Activated CD8-positive, alpha-beta memory T cell treated with anti-CD3 and anti-CD28 coated beads, Interleukin-2, amount 50 U/mL, for 1 hour (primary cell): ENCODE results near the gene METTL4.
"Not testable (repeated sequence)": the region's sequence is repeated elsewhere in the genome, so short reads cannot be mapped to it uniquely, and the experiment has no call there.

ENCODE experiments used
- DNase-seq: peaks from one replicate; pipeline ENCODE4 v3.0.0-alpha.2; 2020; ENCODE audit errors: extremely low read depth

The METTL4 gene

DNA sequence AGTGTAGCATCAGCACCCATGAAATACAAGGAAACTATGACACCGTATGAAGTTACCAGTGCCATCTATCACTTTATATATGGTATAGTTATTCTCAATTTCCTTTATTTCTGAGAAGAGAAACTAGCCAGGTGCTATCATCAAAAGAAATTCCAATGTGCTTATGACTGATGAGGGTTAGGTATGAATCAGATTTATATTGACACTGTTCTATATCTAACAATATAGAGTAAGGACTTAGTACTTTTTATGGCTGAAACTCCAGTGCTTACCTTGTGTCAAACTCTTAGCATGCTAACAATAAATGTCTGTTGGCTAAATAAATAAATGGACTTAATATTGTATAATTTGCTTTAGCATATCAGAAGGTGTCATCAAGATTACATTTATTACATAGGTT, 6.9 kb downstream of the METTL4 start:
- no peak for DNase-seq

DNA sequence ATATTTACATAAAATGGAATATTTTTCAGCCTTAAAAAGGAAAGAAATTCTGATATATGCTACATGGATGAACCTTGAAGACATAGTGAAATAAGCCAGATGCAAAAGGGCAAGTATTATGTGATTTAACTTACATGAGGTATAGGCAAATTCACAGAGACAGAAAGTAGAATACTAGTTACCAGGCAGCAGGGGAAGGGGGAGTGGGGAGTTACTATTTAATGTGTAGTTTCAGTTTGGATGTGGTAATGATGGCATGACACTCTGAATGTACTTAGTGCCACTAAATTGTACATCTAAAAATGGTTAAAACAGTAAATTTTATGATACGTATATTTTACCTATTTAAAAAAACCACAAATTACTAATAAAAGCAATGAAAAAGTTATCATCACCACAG, 12.1 kb downstream of the METTL4 start:
- no peak for DNase-seq

DNA sequence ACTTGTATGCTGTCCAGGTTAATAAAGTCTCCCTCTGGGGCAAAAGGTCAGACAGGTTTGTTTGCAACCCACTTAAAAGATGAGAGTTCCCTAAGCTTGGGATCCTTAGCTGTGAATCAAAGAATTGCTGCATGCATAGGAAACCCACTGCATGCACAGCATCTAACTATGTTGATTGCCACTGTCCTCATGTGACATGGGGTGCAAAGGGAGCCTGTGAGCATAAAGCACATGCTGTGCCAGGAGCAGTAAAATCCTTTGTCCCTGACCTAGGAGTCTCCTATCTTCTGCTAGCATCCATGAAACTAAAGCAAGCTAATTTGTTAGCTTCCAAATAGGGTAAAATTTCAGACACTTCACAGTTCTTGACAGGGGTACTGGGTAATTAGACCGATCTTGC, 13.8 kb downstream of the METTL4 start:
- DNase-seq = no peak

DNA sequence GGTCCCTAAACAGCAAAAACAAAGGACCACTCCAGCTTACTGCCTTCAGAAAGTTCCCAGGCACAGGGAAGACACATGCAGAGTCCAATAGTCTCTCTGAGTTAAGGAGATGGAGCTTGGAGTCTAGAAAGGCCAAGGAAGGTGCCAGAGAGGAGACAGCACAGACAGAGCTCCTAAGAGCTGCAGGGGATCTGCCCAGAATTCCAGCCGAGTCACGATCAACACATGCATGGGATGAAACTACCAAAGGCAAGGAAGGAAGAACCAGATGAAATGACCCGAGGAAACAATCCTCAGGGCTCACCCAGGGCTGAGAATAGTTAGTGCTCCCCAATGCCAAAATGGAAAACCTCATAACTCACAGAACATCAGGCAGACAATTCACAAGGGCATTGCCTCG, 15.4 kb downstream of the METTL4 start:
- DNase-seq = no peak

DNA sequence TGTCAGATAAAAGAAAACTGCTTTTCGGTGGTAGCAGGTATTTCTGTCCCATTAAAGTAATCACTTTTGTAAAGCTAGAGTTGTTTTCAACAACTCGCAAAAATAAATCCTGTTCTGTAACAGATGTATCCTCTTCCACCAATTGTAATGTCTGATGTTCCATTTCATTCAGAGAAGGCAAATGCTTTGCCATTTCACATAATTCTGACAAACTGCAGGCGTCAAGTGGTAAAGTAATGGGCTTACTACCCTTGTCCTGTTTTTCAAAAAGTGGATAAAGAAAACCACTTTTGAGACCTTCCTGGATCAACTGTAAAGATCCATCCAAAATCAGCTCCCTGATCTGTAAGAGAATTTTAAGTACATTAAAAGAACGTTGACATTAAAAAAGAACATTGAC, 16.6 kb downstream of the METTL4 start:
- DNase-seq = no peak

GRCh38 chr18:2551425-2551824, 19.9 kb downstream of the METTL4 start:
- DNase-seq = no peak

DNA sequence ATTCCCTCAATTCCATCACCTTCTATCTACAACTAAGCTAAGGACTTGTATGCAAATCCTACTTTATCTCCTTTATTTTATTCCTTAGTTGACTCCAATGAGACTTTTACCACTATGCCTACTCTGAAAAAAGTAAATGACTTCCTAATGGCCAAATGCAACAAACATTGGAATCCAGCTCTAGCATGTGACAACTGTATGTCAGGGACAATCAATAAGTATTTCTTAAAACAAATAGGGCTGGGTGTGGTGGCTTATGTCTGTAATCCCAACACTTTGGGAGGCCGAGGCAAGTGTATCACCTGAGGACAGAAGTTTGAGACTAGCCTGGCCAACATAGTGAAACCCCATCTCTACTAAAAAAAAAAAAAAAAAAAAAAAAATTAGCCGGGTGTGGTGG, 21.8 kb downstream of the METTL4 start:
- no peak for DNase-seq

- DNase-seq = no peak
These were observed 23.7 kb downstream of the METTL4 start for GRCh38 chr18:2547477-2548087.

DNA sequence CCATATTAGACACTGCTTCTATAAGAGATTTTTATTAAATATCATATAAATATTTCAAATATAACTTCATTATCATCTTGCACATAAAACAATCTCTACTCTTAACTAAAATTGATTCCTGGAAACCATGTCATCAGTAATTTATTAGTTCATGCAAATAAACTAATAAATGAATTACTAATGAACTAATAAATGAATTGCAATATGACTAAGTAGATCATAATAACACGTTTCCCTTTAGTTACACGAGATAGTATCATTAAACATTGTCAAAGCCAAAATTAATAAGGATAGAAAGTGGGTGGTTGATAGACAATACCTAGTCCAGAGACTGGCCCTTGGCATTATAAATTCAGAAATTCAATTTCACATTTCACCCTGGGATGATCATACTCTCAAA, 26.1 kb downstream of the METTL4 start:
- no peak for DNase-seq

DNA sequence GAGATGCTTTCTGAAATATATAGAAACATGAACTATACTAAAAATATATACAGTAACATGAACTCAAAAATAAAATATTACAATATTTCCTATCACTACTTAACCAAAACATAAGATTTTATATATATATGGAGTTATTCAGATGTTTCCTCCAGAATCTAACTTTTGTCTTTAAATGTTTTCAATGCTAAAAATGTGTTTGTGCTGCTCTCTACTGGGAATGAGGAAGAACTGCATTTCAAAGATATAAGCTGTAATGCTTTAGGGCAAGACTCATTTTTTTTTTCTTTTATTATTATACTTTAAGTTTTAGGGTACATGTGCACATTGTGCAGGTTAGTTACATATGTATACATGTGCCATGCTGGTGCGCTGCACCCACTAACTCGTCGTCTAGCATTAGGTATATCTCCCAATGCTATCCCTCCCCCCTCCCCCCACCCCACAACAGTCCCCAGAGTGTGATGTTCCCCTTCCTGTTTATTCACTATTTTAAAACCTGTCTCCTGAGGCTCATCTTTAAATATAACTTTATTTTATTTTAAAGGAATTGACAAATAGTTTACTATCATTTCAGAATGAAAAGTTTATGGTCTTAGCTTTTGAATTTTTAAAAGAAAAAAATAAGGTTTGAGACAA, 29.3 kb downstream of the METTL4 start:
- not testable (repeated sequence) for DNase-seq

DNA sequence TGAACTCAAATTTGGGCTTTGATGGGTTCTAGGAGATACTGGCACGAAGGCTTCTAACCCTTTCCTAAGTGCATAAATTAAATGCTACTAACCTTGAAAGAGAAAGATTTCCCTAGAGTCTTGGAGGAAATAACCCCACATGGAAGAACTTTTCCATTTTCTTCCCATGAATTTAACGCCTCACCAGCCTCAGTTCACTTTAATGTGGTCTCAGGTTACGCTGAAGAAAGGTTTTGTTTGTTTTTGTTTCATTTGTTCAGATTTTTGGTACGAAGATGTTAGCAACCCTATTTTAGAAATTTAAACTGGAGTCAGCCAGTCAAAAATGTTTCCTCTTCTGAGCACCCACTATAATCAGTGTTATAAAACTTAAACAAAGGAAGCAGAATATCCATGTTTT, 30.7 kb downstream of the METTL4 start:
- no peak for DNase-seq

DNA sequence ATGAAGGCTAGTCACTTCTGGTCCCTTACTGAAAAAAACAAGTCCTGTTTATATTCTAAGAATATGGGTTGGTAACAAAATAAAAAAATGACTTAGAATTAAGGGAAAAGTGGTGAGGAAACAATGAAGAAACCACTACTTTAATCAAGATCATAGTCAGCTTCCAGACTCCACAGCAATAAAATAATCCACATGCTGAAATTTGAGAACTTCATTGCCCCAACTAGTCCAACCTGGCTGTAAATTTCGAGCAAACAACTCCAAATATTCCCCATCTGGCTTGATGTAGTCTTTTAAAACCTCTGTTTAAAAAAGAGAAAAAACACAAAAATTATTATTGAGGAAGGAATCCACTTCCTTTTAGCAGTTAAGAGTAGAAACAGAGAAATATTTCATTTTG, 32.5 kb downstream of the METTL4 start:
- DNase-seq = no peak

DNA sequence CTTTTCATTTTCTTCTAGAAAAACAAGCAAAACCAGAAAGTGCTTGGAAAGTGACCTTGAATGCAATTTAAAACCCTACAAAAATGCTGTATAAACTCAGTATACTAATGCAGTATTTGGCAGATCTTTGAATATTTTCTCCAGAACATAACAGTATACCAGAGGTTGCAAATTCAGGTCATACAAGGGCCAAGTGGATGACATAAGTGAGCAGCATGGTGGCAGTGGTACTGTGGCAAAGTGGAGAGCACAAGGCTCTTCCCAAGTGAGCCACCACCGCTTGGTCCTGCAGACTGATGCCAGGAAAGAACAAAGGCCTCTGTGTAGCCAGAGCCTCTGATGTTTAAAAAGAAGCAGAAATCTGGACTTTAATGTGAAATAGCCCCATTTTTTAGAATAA, 33.1 kb downstream of the METTL4 start:
- DNase-seq = no peak

DNA sequence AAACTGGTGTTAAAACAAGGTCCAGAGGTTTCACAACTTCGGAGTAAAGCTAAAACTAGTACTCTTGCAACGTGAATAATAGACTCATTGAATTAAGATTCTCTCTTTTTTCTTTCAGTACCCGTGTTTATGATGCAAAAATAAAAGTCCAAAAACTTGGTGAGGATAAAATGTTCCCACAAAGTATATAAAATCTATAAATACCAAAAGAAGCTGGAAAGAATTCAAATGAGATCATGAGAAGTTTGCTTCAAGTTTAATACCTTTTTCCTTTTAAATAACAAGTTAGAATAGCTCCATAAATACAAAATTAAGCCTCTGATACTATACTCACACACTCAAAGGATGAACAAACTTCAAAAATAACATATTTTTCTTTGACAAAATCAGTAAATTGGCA, 34.0 kb downstream of the METTL4 start:
- no peak for DNase-seq

GRCh38 chr18:2536493-2536892, 34.8 kb downstream of the METTL4 start:
- no peak for DNase-seq

- no peak for DNase-seq
These were observed 35.2 kb downstream of the METTL4 start for GRCh38 chr18:2536063-2536462.

GRCh38 chr18:2535419-2535910, 35.8 kb downstream of the METTL4 start:
- DNase-seq = no peak

- no peak for DNase-seq
These were observed 36.4 kb downstream of the METTL4 start for GRCh38 chr18:2534906-2535305.

DNA sequence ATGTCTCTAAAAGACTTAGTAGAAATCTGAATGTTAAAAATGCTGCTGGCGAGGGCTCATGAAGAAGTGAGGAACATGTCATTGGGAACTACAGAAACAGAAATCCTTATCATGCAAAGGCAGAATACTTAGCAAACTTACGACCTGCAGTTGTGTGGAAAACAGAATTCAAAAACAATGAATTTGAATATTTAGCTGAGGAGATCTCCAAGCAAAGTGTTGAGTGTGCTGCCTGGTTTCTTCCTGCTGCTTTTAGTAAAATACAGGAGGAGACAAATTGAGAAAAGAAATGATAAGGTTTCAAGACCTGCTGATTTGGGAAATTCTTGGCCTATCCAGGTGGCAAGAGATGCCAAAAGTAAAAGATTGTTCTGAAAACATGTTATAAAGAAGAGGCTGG, 38.5 kb downstream of the METTL4 start:
- no peak for DNase-seq

GRCh38 chr18:2531751-2532150, 39.6 kb downstream of the METTL4 start:
- no peak for DNase-seq

- DNase-seq = no peak
These were observed 42.2 kb downstream of the METTL4 start for GRCh38 chr18:2529154-2529553.

GRCh38 chr18:2526329-2526728, 45.0 kb downstream of the METTL4 start:
- no peak for DNase-seq

- DNase-seq = not testable (repeated sequence)
These were observed 46.5 kb downstream of the METTL4 start for GRCh38 chr18:2524794-2525198.

GRCh38 chr18:2522112-2522511, 49.2 kb downstream of the METTL4 start:
- DNase-seq = no peak
